H1 (cell line): ENCODE data around the gene PRDM2. TPM values are rescaled to one million over a fixed set of nuclear protein-coding genes. Genes with fewer than 3 reads are reported as not detected.

Source experiments
- CTCF ChIA-PET: fragments of 300-600 bp; sonication (Branson Sonifier 250); formaldehyde crosslinking; loops from one replicate; lab custom pipeline; 2021; ENCODE audit not compliant: partially characterized antibody; lab: Charles Lee
- POLR2A ChIA-PET: fragments of 300-600 bp; sonication (Branson Sonifier 250); formaldehyde crosslinking; loops from one replicate; lab custom pipeline; 2021; ENCODE audit warnings: inconsistent platforms; ENCODE audit not compliant: partially characterized antibody; lab: Charles Lee
- DNase-seq, 2 experiments: peaks; one replicate each; pipeline versions ENCODE4 v3.0.0 to v3.0.0-alpha.2; 2010 to 2022; ENCODE audit warnings: low spot score in 2 of 2, low read depth in 1 of 2, mixed read lengths in 1 of 2
- FAIRE-seq: peaks from 2 replicates; lab custom pipeline; 2011; peaks lifted over from hg19 to GRCh38; lab: Jason Lieb, UNC
- H2AFZ ChIP-seq: 2 replicates; pipeline ENCODE4 v1.8.1; 2012; ENCODE audit warnings: low read length, inconsistent platforms
- H2AK5ac ChIP-seq: 2 replicates; pipeline ENCODE4 v1.6.1; 2013; ENCODE audit warnings: low read depth, low read length
- H2BK120ac ChIP-seq: replicated peaks from 2 replicates; pipeline ENCODE3; 2013; ENCODE audit warnings: low read depth, low read length, inconsistent platforms
- H2BK12ac ChIP-seq: 2 replicates; pipeline ENCODE4 v1.6.1; 2013; ENCODE audit warnings: low read depth, low read length
- H2BK15ac ChIP-seq: 2 replicates; pipeline ENCODE4 v1.6.1; 2013; ENCODE audit warnings: low read length
- H2BK20ac ChIP-seq: 2 replicates; pipeline ENCODE4 v1.6.1; 2013; ENCODE audit warnings: low read length
- H2BK5ac ChIP-seq: 2 replicates; pipeline ENCODE4 v1.6.1; 2013; ENCODE audit warnings: low read depth, low read length
- H3K14ac ChIP-seq: 2 replicates; pipeline ENCODE4 v1.6.1; 2013; ENCODE audit warnings: inconsistent platforms; ENCODE audit not compliant: insufficient read length
- H3K18ac ChIP-seq: 2 replicates; pipeline ENCODE4 v1.6.1; 2013; ENCODE audit warnings: low read length; ENCODE audit errors: extremely low read depth
- H3K23ac ChIP-seq: 2 replicates; pipeline ENCODE4 v1.6.1; 2013; ENCODE audit warnings: inconsistent platforms; ENCODE audit not compliant: insufficient read length
- H3K23me2 ChIP-seq: 2 replicates; pipeline ENCODE4 v1.6.1; 2013; ENCODE audit warnings: low read depth, low read length
- H3K27ac ChIP-seq: 2 replicates; pipeline ENCODE4 v1.6.1; 2011; ENCODE audit warnings: low read depth, low read length, inconsistent platforms
- H3K27me3 ChIP-seq, 4 experiments: replicated peaks in 1 of 4; 1 replicate in 1 of 4; 2 replicates in 3 of 4; pipeline versions ENCODE4 v1.6.1 to v1.8.1; 2011 to 2013; ENCODE audit warnings: low read length in 3 of 4, mild to moderate bottlenecking in 3 of 4, inconsistent platforms in 2 of 4, mixed read lengths in 2 of 4, moderate library complexity in 1 of 4; ENCODE audit not compliant: control insufficient read depth in 3 of 4, insufficient read depth in 3 of 4; ENCODE audit errors: extremely low read depth in 1 of 4
- H3K36me3 ChIP-seq, 4 experiments: 2 replicates each; pipeline versions ENCODE4 v1.6.1 to v1.8.1; 2011 to 2013; ENCODE audit warnings: mild to moderate bottlenecking in 4 of 4, low read length in 3 of 4, moderate library complexity in 2 of 4, control low read depth in 1 of 4, inconsistent platforms in 1 of 4; ENCODE audit not compliant: insufficient read depth in 4 of 4, control insufficient read depth in 2 of 4
- H3K4ac ChIP-seq: replicated peaks from 2 replicates; pipeline ENCODE3; 2013; ENCODE audit warnings: low read length, low read depth, mixed read lengths, inconsistent platforms; ENCODE audit not compliant: insufficient read length
- H3K4me1 ChIP-seq, 4 experiments: replicated peaks in 1 of 4; 1 replicate in 1 of 4; 2 replicates in 3 of 4; pipeline versions ENCODE4 v1.6.1 to v1.8.1; 2011 to 2013; ENCODE audit warnings: low read length in 3 of 4, inconsistent platforms in 2 of 4, mixed read lengths in 1 of 4; ENCODE audit not compliant: insufficient read depth in 4 of 4, control insufficient read depth in 3 of 4
- H3K4me2 ChIP-seq, 2 experiments: 2 replicates each; pipeline versions ENCODE4 v1.6.1 to v1.8.1; 2011 to 2013; ENCODE audit warnings: low read depth in 2 of 2, low read length in 2 of 2, control low read depth in 1 of 2, inconsistent platforms in 1 of 2, mild to moderate bottlenecking in 1 of 2; ENCODE audit not compliant: insufficient read depth in 1 of 2
- H3K4me3 ChIP-seq, 4 experiments: fragments of 200-600, 300-600 bp in 1 of 4; sonication (generic), shearing (Covaris generic), sonication (Bioruptor Twin) in 1 of 4; 2 replicates each; pipeline versions ENCODE4 v1.5.1 to v1.8.1; 2011 to 2016; ENCODE audit warnings: low read length in 4 of 4, low read depth in 3 of 4, control low read depth in 2 of 4, inconsistent platforms in 2 of 4, mild to moderate bottlenecking in 2 of 4, mixed read lengths in 1 of 4, moderate library complexity in 1 of 4; ENCODE audit not compliant: insufficient read depth in 2 of 4; ENCODE audit errors: extremely low read depth in 1 of 4
- H3K56ac ChIP-seq: replicated peaks from 2 replicates; pipeline ENCODE3; 2013; ENCODE audit warnings: low read depth, mild to moderate bottlenecking, mixed read lengths, low read length, inconsistent platforms; ENCODE audit not compliant: insufficient read length
- H3K79me1 ChIP-seq: 2 replicates; pipeline ENCODE4 v1.6.1; 2013; ENCODE audit warnings: low read depth, low read length, control low read depth
- H3K79me2 ChIP-seq, 2 experiments: 2 replicates each; pipeline versions ENCODE4 v1.6.1 to v1.8.1; 2012 to 2013; ENCODE audit warnings: low read length in 2 of 2, mild to moderate bottlenecking in 2 of 2, inconsistent platforms in 1 of 2; ENCODE audit not compliant: insufficient read depth in 2 of 2, control insufficient read depth in 1 of 2
- H3K9ac ChIP-seq, 4 experiments: replicated peaks in 1 of 4; 1 replicate in 1 of 4; 2 replicates in 3 of 4; pipeline versions ENCODE4 v1.6.1 to v1.8.1; 2011 to 2013; ENCODE audit warnings: low read depth in 3 of 4, low read length in 3 of 4, control low read depth in 2 of 4, mild to moderate bottlenecking in 2 of 4, moderate library complexity in 2 of 4, inconsistent platforms in 1 of 4; ENCODE audit errors: extremely low read depth in 1 of 4
- H3K9me3 ChIP-seq, 2 experiments: 2 replicates each; pipeline versions ENCODE4 v1.6.1 to v1.8.1; 2012 to 2013; ENCODE audit warnings: mild to moderate bottlenecking in 2 of 2, moderate library complexity in 2 of 2, control low read depth in 1 of 2, inconsistent platforms in 1 of 2, low read depth in 1 of 2, low read length in 1 of 2, mixed read lengths in 1 of 2; ENCODE audit not compliant: insufficient read depth in 2 of 2
- H4K20me1 ChIP-seq, 2 experiments: replicated peaks in 1 of 2; 2 replicates each; pipeline versions ENCODE3 to v1.8.1; 2011 to 2013; ENCODE audit warnings: inconsistent platforms in 2 of 2, low read length in 2 of 2, mild to moderate bottlenecking in 1 of 2; ENCODE audit not compliant: insufficient read depth in 2 of 2, control insufficient read depth in 1 of 2
- H4K5ac ChIP-seq: 2 replicates; pipeline ENCODE4 v1.6.1; 2013; ENCODE audit warnings: low read length, low read depth, mixed read lengths, inconsistent platforms; ENCODE audit not compliant: insufficient read length
- H4K8ac ChIP-seq: 2 replicates; pipeline ENCODE4 v1.8.0; 2013; ENCODE audit warnings: mild to moderate bottlenecking, moderate library complexity, low read length, inconsistent platforms; ENCODE audit not compliant: insufficient read depth; ENCODE audit errors: extremely low read depth
- H4K91ac ChIP-seq: replicated peaks from 2 replicates; pipeline ENCODE3; 2013; ENCODE audit warnings: low read length, mixed read lengths, inconsistent platforms; ENCODE audit not compliant: insufficient read length
- CHD2 ChIP-seq: IDR thresholded peaks from 2 replicates; pipeline ENCODE4 v1.6.1; 2012; ENCODE audit warnings: low read length, improper control_type of control experiment
- KDM1A ChIP-seq: fragments of 200-600, 300-600 bp; sonication (generic); IDR thresholded peaks from 2 replicates; pipeline ENCODE4 v1.7.1; 2016; ENCODE audit warnings: mild to moderate bottlenecking, low read length, borderline replicate concordance
- WGBS, 2 experiments: shearing (Covaris generic) in 1 of 2; methylation state at CpG; one replicate each; pipeline versions ENCODE4 v1.1.6 to v1.1.7; 2013 to 2015; ENCODE audit warnings: low lambda C conversion rate in 2 of 2, mixed read lengths in 2 of 2, inconsistent platforms in 1 of 2, low coverage in 1 of 2, missing lambda C conversion rate in 1 of 2; ENCODE audit not compliant: insufficient replicate concordance in 2 of 2, insufficient coverage in 1 of 2, insufficient read length in 1 of 2; ENCODE audit errors: extremely low coverage in 1 of 2, missing lambda C conversion rate in 1 of 2; 5-methylcytosine and 5-hydroxymethylcytosine counted together
- polyA plus RNA-seq, 7 experiments: library from polyadenylated mRNA; depleted of rRNA in 3 of 7; stranded (reverse) in 5 of 7; unstranded in 2 of 7; fragments of >200 nt in 5 of 7; fragments of 200-250 nt in 2 of 7; gene quantifications; 1 replicate in 5 of 7; 2 replicates in 1 of 7; 4 replicates in 1 of 7; pipeline versions ENCODE4 v1.2.1 to v1.2.3, GENCODE V29; 2011 to 2013; ENCODE audit warnings: missing spikeins in 2 of 7, mixed read lengths in 2 of 7
- total RNA-seq: library from RNA; stranded (reverse); fragmentation: NEBNext Ultra II Directional; extraction: Animal tissue kit (Norgen Biotek cat#: 25700); gene quantifications from 2 replicates; pipeline ENCODE4 v1.2.1, GENCODE V29; 2021

PRDM2 gene
- total and polyA plus RNA-seq, 2 of the 8 experiments (the other 6 are each of a cell fraction or from before 2014, with no cell fraction given), result 5.8 to 21.2 TPM

DNA sequence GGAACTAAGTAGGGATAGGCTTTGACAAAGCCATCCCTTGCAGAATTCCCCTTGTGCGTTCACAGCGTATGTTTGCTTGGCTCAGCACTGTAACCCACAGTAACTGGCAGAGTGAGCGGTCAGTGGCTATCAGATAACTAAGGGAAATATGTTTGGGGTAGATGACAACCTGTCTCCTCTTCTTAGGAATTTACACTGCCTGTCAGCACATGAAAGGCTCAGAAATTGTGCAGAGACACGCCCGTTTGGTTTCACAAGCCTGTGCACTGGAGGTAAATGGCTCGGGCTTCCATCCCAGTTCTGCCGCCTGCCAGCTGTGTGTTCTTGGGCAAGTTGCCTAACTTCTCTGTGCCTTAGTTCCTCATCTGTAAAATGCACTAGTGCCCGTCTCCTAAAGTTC, 101.2 kb downstream of the PRDM2 start:
- peaks cover 0 to 3% (median 1%) of the 10 kb centered on the region in 4 experiments; a peak in 2 of 7 replicates for H3K4me1 ChIP-seq
- no peak overlapping the region for H2AK5ac ChIP-seq
- peaks cover 0 to 1% of the 10 kb centered on the region in 2 experiments for H4K20me1 ChIP-seq
- H3K56ac ChIP-seq, result no peak overlapping the region
- CTCF ChIA-PET, result interaction anchor here (0.8 to 5.1 kb wide), 5 partner anchors 9 to 54 kb away, joined by 3 to 28 read pairs (median 4); no protein-coding TSS in a partner anchor
- H3K79me1 ChIP-seq, result no peaks in the 10 kb centered on the region
- H4K8ac ChIP-seq, result no peak overlapping the region
- H2BK120ac ChIP-seq, result no peak overlapping the region
- H2AFZ ChIP-seq, result no peak overlapping the region
- no peak overlapping the region for H2BK20ac ChIP-seq
- H2BK15ac ChIP-seq, result no peak overlapping the region
- DNase-seq (no peak), FAIRE-seq (no peak)
- H3K23ac ChIP-seq, result no peak overlapping the region
- no peak overlapping the region for H3K4ac ChIP-seq
- H3K9ac ChIP-seq, result no peak overlapping the region
- H3K14ac ChIP-seq, result no peak overlapping the region
- WGBS, 2 experiments, result 91% methylated on average over 8 of the region's 8 CpGs; no CpG with 5 or more reads in 1 of the 2 experiments
- H4K91ac ChIP-seq, result no peak overlapping the region
- no peaks in the 10 kb centered on the region for H3K23me2 ChIP-seq
- POLR2A ChIA-PET, result no interaction called here
- no peak overlapping the region for H3K18ac ChIP-seq
- no peak overlapping the region for H4K5ac ChIP-seq
- H2BK5ac ChIP-seq, result no peak overlapping the region
- H3K9me3 ChIP-seq, result no peaks in the 10 kb centered on the region
- H3K79me2 ChIP-seq, result no peaks in the 10 kb centered on the region
- no peaks in the 10 kb centered on the region for H3K36me3 ChIP-seq
- H2BK12ac ChIP-seq, result no peak overlapping the region
- TF ChIP-seq CHD2 (no peak), KDM1A (peak; percentile 58; the same call in 1 of the 2 replicates)
- H3K4me2 ChIP-seq, result no peak overlapping the region
- no peaks in the 10 kb centered on the region; a peak in 1 of 7 replicates for H3K27me3 ChIP-seq
- no peak overlapping the region for H3K27ac ChIP-seq
- no peak overlapping the region for H3K4me3 ChIP-seq
